Omental fat pad (tissue), 4 donors: ENCODE measurements around the gene PTPN3. TPM values are rescaled to one million over a fixed set of nuclear protein-coding genes. Genes with fewer than 3 reads are reported as not detected.

Experiments
- ATAC-seq: fragments of 150-250 bp; one replicate; pipeline ENCODE4 v1.9.1; 2016; ENCODE audit warnings: mild to moderate bottlenecking, moderate library complexity; ENCODE audit not compliant: low FRiP score
- DNase-seq: peaks from one replicate; pipeline ENCODE4 v3.0.0-alpha.2; 2019; ENCODE audit warnings: low spot score
- total RNA-seq, 4 donors: library from RNA; depleted of rRNA; stranded (reverse); fragments of >200 nt; gene quantifications; one replicate each; pipeline ENCODE4 v1.1.0, GENCODE V29; 2016
- TF ChIP-seq, protein P1 (sequence below), 3 donors: fragments of 450-650 bp; IDR thresholded peaks; one replicate each; pipeline ENCODE4 v1.5.1; 2016 to 2017; ENCODE audit warnings: antibody characterized with exemption in 3 of 3, mild to moderate bottlenecking in 3 of 3, moderate library complexity in 2 of 3

PTPN3 gene
- total RNA-seq, 4 donors from 2014 or later, result 4.1 to 14.6 (median 7.8) TPM

DNA sequence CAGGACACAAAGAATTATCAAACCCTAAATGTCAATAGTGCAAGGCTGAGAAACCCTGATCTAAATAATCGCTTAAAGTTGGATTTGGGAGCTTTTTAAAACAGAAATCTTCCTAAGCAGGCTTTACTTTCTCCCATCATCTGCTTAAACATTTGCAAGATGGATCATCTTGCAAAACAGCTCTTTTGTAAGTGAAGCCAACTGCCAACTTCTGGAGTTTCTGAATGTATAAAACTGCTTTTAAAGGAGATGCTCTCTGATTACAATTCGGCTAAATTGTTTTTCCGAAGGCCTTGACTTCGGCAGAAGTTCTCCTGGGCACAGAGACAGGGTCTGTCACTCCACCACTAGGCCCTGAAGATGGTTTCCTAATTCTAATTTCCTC lies 1.3 kb downstream of the PTPN3 start:
- TF ChIP-seq, protein P1, sequence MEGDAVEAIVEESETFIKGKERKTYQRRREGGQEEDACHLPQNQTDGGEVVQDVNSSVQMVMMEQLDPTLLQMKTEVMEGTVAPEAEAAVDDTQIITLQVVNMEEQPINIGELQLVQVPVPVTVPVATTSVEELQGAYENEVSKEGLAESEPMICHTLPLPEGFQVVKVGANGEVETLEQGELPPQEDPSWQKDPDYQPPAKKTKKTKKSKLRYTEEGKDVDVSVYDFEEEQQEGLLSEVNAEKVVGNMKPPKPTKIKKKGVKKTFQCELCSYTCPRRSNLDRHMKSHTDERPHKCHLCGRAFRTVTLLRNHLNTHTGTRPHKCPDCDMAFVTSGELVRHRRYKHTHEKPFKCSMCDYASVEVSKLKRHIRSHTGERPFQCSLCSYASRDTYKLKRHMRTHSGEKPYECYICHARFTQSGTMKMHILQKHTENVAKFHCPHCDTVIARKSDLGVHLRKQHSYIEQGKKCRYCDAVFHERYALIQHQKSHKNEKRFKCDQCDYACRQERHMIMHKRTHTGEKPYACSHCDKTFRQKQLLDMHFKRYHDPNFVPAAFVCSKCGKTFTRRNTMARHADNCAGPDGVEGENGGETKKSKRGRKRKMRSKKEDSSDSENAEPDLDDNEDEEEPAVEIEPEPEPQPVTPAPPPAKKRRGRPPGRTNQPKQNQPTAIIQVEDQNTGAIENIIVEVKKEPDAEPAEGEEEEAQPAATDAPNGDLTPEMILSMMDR (IDR thresholded peaks at IDR 0.05), result no peak
- no peak for DNase-seq
- ATAC-seq, result no peak

DNA sequence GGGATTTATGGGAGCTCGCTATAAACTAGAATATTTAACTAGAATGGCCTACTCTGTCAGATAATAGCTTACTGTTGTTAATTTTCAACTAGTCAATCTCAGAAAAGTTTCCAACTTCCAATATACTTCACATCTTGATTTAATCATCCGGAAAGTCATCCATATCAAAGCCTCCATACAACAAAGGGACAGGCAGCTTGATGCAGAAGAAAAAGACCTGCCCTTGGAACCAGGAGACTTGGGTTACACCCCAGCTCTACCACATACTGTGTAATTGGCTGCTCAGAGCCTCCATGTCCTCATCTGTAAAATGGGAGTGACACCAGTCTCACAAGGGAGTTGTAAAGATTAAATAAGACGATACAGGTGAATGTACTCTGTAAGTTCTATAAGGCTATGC lies 1.9 kb downstream of the PTPN3 start:
- ATAC-seq (no peak), DNase-seq (no peak)
- TF ChIP-seq, protein P1 (IDR thresholded peaks at IDR 0.05), result no peak

DNA sequence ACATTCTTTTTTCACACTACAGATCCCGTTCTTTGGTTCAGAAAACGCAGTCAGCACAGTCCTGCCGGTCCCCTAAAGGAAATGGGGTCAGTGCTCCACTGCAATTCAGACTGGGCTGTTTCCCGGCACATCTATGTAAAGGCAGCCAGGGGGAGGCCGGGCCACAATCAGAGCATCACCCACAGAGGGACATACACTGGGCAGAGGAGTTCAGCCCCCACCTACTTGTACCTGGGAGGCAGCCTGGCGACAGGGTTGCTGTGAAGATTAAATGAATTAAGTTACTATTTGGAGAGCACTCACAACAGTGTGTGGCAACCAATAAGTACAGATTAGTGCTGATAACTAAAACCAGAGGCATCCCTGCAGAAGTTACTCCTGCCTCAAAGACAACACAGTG lies 4.5 kb downstream of the PTPN3 start:
- ATAC-seq, result no peak
- TF ChIP-seq, protein P1 (IDR thresholded peaks at IDR 0.05), result no peak
- DNase-seq, result no peak

DNA sequence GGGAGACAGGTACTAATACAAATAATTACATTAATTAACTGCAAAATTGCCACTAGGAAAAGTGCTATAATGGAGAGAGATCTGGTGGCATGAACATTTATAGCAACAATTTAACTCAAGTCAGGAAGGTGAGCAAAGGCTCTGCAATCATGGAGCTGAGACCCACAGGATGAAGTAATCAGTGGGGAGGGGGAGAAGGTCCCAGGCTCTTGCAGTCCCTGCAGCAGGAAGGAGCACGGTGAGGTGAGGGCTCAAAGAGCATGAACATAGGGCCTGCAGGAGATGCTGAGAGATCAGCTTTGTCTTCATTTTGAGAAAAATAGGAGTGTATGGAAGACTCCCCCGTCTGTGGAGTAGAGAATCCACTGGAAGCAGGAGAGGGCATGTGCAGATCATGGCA lies 6.5 kb downstream of the PTPN3 start:
- no peak for ATAC-seq
- TF ChIP-seq, protein P1 (IDR thresholded peaks at IDR 0.05), result no peak

DNA sequence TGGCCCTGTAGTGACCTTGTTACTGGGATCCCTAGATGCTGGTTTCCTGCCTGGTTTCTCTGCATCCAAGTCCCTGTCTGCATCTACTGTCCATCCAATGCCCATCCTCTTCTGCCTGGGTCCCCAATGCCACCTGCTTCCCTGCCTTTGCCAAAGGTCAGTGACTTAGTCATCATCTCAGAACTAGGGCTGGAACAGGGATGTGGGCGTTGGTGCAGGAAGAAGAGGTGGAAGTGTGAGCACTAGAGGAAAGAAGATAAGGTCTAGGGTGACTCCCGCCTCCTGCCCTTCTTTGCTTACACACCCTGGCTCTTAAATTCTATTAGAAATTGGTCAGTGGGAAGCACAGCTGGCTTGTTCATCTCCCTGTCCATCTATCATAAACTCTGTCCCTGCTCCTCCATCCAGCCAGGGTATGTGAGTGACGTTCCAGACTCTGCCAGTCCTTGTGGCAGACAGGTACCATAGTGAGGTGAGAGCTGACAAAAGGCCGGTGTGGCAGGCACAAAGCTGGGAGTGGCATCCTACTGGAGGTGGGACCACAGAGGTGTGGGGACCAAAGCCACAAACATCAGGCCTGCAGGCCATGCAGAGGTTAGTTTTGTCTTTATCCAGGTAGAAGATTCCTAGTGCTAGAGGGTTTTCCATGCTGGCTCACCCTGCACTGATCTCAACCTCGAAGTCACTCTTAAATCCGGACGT lies 9.2 kb downstream of the PTPN3 start:
- ATAC-seq, result no peak
- no peak for DNase-seq
- TF ChIP-seq, protein P1 (IDR thresholded peaks at IDR 0.05), result no peak

More for the DNA sequence above, 6.5 kb downstream of the PTPN3 start:
- no peak for DNase-seq

DNA sequence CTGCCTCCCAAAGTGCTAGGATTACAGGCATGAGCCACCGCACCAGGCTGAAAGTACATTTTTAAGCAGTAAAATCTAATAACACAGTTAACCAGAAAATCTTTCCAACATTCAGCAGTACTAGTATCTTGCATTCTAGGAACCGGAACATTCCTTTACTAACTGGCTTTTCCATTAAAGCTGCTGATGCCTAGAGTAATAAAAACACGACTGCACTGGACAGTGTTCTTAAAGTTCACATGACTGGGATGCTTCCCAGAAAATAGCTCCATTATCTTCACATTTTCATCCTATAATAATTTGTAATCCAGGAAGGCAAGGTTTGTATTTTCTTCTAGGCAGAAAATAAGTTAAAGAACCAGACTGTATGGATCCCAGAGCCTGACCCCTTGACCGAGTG lies 9.8 kb downstream of the PTPN3 start:
- TF ChIP-seq, protein P1 (IDR thresholded peaks at IDR 0.05), result no peak
- ATAC-seq, result no peak

DNA sequence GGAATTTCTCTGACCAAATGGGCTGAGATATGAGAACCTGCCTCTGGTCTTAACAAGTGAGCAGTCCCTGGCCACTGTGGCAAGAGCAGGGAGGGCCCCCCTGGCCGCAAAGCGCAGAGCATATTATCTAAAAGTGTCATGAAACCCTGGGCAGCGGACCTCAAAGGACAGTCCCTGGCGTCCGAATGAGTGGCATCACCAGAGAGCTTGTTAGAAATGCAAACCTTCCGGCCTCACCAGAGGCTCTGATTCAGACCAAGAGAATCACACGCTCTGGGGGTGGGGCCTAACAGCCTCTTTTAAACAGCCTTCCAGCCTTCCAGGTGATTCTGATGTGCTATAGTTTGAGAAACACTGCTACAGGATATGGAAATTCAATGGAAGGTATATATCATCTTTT lies 10.9 kb downstream of the PTPN3 start:
- ATAC-seq, result no peak
- DNase-seq, result no peak
- TF ChIP-seq, protein P1 (IDR thresholded peaks at IDR 0.05), result no peak

More for the DNA sequence above, 9.8 kb downstream of the PTPN3 start:
- DNase-seq, result no peak
